Mononuclear cell (primary cell): Measurements from ENCODE around the gene ABCB1. TPM values are rescaled to one million over a fixed set of nuclear protein-coding genes. Genes with fewer than 3 reads are reported as not detected.

Experiments
- total RNA-seq: library from RNA; depleted of rRNA; stranded (reverse); fragments of >200 nt; gene quantifications from one replicate; pipeline ENCODE4 v1.2.3, GENCODE V29; 2012

The ABCB1 gene
- total RNA-seq, 1 donor = 12.3 TPM

Other genes starting within 250 kb of the ABCB1 start
- 7.2 TPM for gene ABCB4, start 125.2 kb downstream of the ABCB1 start, total RNA-seq
- 0.73 TPM for gene RUNDC3B, start 27.5 kb upstream of the ABCB1 start, total RNA-seq